Mucosa of rectum (tissue), 2 donors: ENCODE results near the gene AGPAT3.
"Not testable (repeated sequence)": the region's sequence is repeated elsewhere in the genome, so short reads cannot be mapped to it uniquely, and the experiment has no call there.

Source experiments
- H3K27ac ChIP-seq, 2 donors: one replicate each; pipeline ENCODE4 v1.7.0; 2013; ENCODE audit warnings: inconsistent platforms in 2 of 2, low read depth in 2 of 2, low read length in 2 of 2
- H3K27me3 ChIP-seq, 2 donors: one replicate each; pipeline ENCODE4 v1.7.0; 2013; ENCODE audit warnings: low read length in 2 of 2; ENCODE audit not compliant: control insufficient read depth in 2 of 2, insufficient read depth in 2 of 2
- H3K36me3 ChIP-seq, 2 donors: one replicate each; pipeline ENCODE4 v1.7.0; 2013; ENCODE audit warnings: low read length in 2 of 2; ENCODE audit not compliant: control insufficient read depth in 2 of 2, insufficient read depth in 2 of 2
- H3K4me1 ChIP-seq, 2 donors: one replicate each; pipeline ENCODE4 v1.7.0; 2013; ENCODE audit warnings: low read length in 2 of 2, mild to moderate bottlenecking in 1 of 2; ENCODE audit not compliant: control insufficient read depth in 2 of 2, insufficient read depth in 2 of 2
- H3K4me3 ChIP-seq, 2 donors: one replicate each; pipeline ENCODE4 v1.7.0; 2013; ENCODE audit warnings: low read length in 2 of 2
- H3K9ac ChIP-seq, 2 donors: one replicate each; pipeline ENCODE4 v1.7.0; 2013; ENCODE audit warnings: low read length in 2 of 2, low read depth in 1 of 2, mild to moderate bottlenecking in 1 of 2
- H3K9me3 ChIP-seq, 2 donors: one replicate each; pipeline ENCODE4 v1.7.0; 2013; ENCODE audit warnings: low read length in 2 of 2; ENCODE audit not compliant: control insufficient read depth in 2 of 2
- donor health status: healthy.
- donor health status: Normal muscosa, but diverticular disease.

The AGPAT3 gene, protein sequence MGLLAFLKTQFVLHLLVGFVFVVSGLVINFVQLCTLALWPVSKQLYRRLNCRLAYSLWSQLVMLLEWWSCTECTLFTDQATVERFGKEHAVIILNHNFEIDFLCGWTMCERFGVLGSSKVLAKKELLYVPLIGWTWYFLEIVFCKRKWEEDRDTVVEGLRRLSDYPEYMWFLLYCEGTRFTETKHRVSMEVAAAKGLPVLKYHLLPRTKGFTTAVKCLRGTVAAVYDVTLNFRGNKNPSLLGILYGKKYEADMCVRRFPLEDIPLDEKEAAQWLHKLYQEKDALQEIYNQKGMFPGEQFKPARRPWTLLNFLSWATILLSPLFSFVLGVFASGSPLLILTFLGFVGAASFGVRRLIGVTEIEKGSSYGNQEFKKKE

DNA sequence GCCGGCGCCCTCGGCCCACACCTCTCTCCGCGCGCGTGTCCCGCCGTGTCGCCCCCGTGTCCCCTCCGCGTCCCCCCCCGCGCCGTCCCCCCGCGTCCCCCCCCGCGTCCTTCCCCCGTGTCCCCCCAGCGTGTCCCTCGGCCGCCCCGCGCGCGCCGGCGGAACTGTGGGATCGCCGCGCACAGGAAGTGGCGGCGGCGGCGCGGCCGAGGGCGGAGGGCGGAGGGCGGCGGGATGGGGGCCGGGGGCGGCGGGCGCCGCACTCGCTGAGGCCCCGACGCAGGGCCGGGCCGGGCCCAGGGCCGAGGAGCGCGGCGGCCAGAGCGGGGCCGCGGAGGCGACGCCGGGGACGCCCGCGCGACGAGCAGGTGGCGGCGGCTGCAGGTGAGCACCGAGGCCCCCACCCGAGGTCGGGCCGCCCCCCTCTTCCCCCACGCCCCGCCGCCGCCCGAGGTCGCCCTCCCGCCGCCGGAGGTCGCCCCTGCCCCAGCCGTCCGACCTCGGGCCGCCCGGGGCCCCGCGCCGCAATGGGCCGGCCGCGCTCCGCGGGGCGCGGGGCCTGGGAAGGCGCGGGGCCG is at the start of gene AGPAT3:
AGPAT3 (plus strand) TSS at position 262 of the 578 bp plus-strand sequence. CDS start 94,459 bp downstream, outside the sequence.
- no peaks in the 10 kb centered on the region for H3K9me3 ChIP-seq
- peak within 1 kb of the TSS; percentile 90 to 92 for H3K27ac ChIP-seq
- H3K36me3 ChIP-seq = no peaks in the 10 kb centered on the region
- H3K4me1 ChIP-seq = peaks cover 19 to 24% of the 10 kb centered on the region in 2 donors
- H3K27me3 ChIP-seq = no peaks in the 10 kb centered on the region
- H3K9ac ChIP-seq = peak within 1 kb of the TSS; percentile 32 to 78
- peak within 1 kb of the TSS; percentile 67 to 75 for H3K4me3 ChIP-seq

DNA sequence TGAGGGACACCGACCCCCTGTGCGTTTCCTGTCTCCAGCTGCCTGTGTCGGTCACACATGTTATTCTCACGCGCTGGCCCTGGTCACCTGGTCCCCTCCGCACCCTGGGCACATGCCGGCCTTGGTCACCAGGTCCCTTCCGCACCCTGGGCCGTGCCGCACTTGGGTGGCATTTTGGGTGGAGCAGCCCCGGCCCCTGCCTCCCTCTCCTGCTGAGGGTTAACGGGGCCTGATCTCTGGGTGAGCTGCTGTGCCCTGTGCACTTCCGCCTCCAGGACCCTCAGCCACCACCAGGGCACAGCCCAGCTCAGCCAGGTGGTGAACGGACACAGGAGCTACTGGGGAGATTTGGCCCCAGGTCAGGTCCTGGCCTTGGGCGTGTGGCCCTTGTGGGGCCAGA is 49.0 kb upstream of the AGPAT3 start:
- Histone ChIP-seq H3K4me1 (peaks cover 19 to 23% of the 10 kb centered on the region in 2 donors), H3K27me3 (no peaks in the 10 kb centered on the region), H3K4me3 (no peak overlapping the region)

DNA sequence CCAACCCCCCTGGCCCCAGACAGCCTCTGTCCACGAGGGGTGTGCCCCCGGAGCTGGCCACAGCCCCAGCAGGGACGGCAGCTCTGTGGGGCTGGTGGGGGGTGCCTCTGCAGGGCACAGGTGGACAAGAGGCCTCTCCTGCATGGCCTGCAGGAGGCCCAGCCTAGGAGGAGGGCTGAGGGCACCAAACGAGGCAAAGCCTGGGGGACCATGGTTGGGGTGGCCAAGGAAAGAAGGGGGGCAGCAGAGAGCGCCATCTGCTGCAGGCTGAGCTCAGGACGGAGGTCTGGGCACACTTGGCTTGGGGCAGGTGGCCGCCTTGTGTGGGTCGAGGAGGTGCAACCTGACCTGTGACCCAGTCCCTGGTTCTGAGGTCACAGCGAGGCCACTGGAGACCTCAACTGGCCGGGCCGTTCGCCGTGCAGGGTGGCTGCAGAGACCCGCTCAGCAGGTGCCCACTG is 48.4 kb upstream of the AGPAT3 start:
- no peak overlapping the region for H3K9ac ChIP-seq
- no peak overlapping the region for H3K4me3 ChIP-seq
- H3K27ac ChIP-seq = no peak overlapping the region
- no peaks in the 10 kb centered on the region for H3K36me3 ChIP-seq
- no peaks in the 10 kb centered on the region for H3K9me3 ChIP-seq
- peaks cover 13 to 17% of the 10 kb centered on the region in 2 donors for H3K4me1 ChIP-seq
- H3K27me3 ChIP-seq = no peaks in the 10 kb centered on the region

More for the DNA sequence above, 49.0 kb upstream of the AGPAT3 start:
- Histone ChIP-seq H3K27ac (no peak overlapping the region), H3K9me3 (no peaks in the 10 kb centered on the region), H3K36me3 (no peaks in the 10 kb centered on the region), H3K9ac (no peak overlapping the region)

DNA sequence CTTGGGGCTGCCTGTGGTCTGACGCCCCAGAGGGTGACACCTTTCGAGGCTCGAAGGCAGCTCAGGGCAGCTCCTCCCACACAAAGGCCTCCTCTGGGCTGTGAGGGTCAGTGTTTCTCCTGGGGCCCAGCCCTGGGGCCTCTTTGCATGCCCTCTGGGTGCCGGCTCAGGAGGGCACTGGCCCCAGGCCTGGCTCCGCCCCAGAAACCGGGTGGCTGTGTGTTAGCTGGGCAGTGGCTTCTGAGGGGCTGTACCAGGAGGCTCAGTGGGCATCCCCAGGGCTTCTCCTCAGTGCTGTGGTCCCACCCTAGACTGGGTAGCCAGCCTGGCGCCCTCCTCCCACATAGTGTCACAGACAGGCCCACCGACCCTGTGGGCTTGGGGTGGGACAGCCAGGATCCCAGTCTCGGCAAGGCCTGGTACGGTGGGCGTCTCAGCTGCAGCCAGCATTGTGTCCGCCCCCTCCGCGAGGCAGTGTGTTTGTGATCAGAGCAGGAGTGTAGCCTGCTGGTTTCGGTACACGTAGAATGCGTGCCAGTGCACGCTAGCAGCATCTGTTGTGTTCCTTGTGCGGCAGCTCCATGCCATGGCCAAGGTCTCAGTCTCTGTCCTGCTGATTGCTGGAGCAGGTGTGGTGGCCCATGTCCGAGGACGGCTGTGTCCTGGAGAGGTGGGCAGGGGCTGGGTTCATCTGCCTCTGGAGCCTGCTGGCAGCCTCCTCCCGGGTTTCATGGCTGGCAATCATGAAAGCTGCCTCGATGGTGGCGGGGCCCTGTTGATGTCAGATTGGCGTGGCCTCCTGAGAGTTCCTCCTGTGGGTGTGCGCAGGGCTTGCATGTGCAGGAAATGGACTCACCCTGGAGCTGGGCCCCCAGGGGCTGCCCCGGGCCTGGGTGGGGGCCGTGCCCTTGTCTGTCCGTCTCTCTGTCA is 47.6 kb upstream of the AGPAT3 start:
- Histone ChIP-seq H3K27me3 (no peaks in the 10 kb centered on the region), H3K27ac (no peak overlapping the region), H3K9ac (no peak overlapping the region), H3K9me3 (no peaks in the 10 kb centered on the region), H3K36me3 (no peaks in the 10 kb centered on the region), H3K4me1 (peaks cover 5 to 9% of the 10 kb centered on the region in 2 donors), H3K4me3 (no peak overlapping the region)

DNA sequence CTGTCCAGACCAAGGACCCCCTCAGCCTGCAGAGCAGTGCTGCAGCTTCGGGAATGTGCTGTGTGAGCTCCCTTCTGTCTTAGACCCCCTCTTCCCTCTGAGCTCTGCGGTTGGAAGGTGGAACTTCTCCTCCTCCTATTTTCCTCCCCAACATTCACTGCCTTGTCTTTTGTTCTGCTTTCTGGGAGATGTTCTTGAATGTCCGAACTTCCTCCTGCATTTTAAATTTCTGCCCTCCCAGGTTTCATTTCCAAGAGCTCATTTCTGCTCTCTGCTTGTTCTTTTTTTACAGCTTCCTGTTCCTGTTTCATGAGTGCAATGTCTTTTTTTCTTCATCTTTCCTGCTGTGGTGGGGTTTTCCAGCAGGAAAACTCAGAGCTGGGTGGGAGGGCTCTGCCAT is 46.3 kb upstream of the AGPAT3 start:
- H3K9ac ChIP-seq = no peak overlapping the region
- no peaks in the 10 kb centered on the region for H3K36me3 ChIP-seq
- no peak overlapping the region for H3K27ac ChIP-seq
- H3K9me3 ChIP-seq = no peaks in the 10 kb centered on the region
- no peak overlapping the region for H3K4me3 ChIP-seq
- no peaks in the 10 kb centered on the region for H3K27me3 ChIP-seq
- H3K4me1 ChIP-seq = peaks cover 3 to 4% of the 10 kb centered on the region in 2 donors

DNA sequence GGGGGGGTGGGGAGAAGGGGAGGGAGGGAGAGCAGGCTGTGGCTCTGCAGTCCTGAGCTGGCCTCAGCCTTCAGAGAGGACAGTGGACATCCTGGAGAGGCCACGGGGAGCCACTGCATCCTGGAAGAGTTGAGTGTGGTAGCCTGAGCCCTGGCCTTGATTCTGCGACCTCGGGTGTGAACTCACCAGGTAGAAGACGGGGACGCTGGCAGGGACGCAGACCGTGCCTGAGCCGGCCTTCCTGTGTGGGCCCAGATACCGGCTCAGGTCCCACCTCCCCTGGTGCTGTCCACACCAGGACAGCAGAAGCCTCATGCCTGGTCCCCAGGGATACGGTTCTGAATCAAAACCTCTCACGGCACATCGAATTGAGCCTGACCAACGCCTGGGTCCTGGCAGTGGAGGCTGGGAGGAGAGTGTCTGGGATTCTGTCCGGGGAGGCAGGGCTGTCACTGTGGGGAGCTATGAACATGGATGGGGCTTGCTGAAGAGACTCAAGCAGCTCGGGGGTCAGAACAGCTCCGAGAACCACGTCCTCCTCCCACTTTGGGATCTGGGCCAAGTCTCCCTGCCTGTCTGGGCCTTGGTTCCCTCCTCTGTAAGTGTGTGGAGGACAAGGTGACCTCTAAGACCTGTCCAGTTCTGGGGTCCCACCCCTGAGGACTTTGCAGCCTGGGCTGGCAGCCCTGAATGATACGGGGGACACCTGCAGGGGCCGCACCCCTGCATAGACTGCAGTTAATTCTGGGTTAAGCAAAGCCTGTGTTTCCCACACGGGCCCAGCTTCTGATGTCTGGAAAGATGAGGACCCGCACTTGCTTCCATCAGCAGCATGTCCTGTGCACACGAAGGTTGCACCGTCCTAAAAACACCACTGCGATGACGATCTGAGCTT is 45.3 kb upstream of the AGPAT3 start:
- Histone ChIP-seq H3K27me3 (no peaks in the 10 kb centered on the region), H3K27ac (no peak overlapping the region), H3K4me1 (peaks cover 2 to 4% of the 10 kb centered on the region in 2 donors), H3K36me3 (no peaks in the 10 kb centered on the region), H3K9me3 (no peaks in the 10 kb centered on the region), H3K9ac (no peak overlapping the region), H3K4me3 (no peak overlapping the region)

DNA sequence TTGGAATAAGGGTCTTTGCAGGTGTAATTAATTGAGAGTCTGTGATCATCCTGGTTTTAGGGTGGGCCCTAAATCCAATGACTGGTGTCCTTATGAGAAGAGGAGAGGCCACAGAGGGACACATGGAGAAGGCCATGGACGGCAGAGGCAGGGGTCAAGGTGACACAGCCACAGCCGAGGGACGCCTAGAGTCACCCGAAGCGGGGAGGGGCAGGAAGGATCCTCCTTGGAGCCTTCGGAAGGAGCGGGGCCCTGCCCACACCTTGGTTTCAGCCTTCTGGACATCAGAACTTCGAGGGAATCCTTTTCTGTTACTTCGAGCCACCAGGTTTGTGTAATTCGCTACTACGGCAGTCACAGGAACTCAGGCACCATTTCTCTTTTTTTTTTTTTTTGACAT is 44.6 kb upstream of the AGPAT3 start:
- Histone ChIP-seq H3K36me3 (no peaks in the 10 kb centered on the region), H3K27ac (no peak overlapping the region), H3K4me1 (peaks cover 0 to 3% of the 10 kb centered on the region in 2 donors), H3K4me3 (no peak overlapping the region), H3K9ac (no peak overlapping the region), H3K9me3 (no peaks in the 10 kb centered on the region), H3K27me3 (no peaks in the 10 kb centered on the region)

DNA sequence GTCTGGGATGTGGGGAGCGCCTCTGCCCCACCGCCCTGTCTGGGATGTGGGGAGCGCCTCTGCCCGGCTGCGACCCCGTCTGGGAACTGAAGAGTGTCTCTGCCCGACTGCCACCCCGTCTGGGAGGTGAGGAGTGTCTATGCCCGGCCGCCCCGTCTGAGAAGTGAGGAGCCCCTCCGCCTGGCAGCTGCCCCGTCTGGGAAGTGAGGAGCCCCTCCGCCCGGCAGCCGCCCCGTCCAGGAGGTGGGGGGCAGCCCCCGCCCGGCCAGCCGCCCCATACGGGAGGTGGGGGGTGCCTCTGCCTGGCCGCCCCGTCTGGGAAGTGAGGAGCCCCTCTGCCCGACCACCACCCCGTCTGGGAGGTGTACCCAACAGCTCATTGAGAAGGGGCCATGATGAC is 42.9 kb upstream of the AGPAT3 start:
- H3K9ac ChIP-seq, H3K4me1 ChIP-seq, H3K27ac ChIP-seq, H3K27me3 ChIP-seq, H3K9me3 ChIP-seq, H3K36me3 ChIP-seq, H3K4me3 ChIP-seq: not testable (repeated sequence)

DNA sequence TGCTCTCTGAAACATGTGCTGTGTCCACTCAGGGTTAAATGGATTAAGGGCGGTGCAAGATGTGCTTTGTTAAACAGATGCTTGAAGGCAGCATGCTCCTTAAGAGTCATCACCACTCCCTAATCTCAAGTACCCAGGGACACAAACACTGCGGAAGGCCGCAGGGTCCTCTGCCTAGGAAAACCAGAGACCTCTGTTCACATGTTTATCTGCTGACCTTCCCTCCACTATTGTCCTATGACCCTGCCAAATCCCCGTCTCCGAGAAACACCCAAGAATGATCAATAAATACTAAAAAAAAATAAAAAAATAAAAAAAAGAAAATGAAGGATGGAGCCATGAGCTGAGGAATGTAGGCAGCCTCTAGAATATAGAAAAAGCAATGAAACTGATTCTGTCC is 42.3 kb upstream of the AGPAT3 start:
- not testable (repeated sequence) for H3K27ac ChIP-seq, H3K36me3 ChIP-seq, H3K4me1 ChIP-seq, H3K27me3 ChIP-seq, H3K4me3 ChIP-seq, H3K9me3 ChIP-seq, H3K9ac ChIP-seq
